HEK293 (cell line): ENCODE measurements around the gene TSHR.

Experiments used
- CTCF ChIA-PET: fragments of 350-600 bp; formaldehyde crosslinking; extraction: SDS; loops from one replicate; lab custom pipeline; 2021; ENCODE audit warnings: antibody characterized with exemption; lab: Yijun Ruan, JAX
- POLR2A ChIA-PET: fragments of 300-600 bp; formaldehyde crosslinking; extraction: SDS; loops from one replicate; lab custom pipeline; 2020; ENCODE audit warnings: antibody characterized with exemption, inconsistent platforms; lab: Yijun Ruan, JAX
- H3K27ac ChIP-seq: fragments of 200-500 bp; sonication (Bioruptor generic); 2 replicates; pipeline ENCODE4 v1.5.1; 2014; ENCODE audit warnings: low read depth, low read length, control low read depth, inconsistent platforms; ENCODE audit errors: extremely low read depth
- H3K36me3 ChIP-seq, 2 experiments: fragments of 200-500 bp in 1 of 2; sonication (Bioruptor generic) in 1 of 2; 1 replicate in 1 of 2; 2 replicates in 1 of 2; pipeline ENCODE4 v1.5.1; 2014 to 2017; ENCODE audit warnings: inconsistent platforms in 2 of 2, low read length in 2 of 2; ENCODE audit not compliant: control insufficient read depth in 2 of 2, insufficient read depth in 1 of 2
- H3K4me1 ChIP-seq: fragments of 200-500 bp; sonication (Bioruptor generic); 2 replicates; pipeline ENCODE4 v1.5.1; 2014; ENCODE audit warnings: mild to moderate bottlenecking, low read length, inconsistent platforms; ENCODE audit not compliant: control insufficient read depth, insufficient read depth
- H3K4me3 ChIP-seq: 2 replicates; pipeline ENCODE4 v1.5.1; 2011; ENCODE audit warnings: low read depth, mild to moderate bottlenecking, control low read depth, low read length, moderate library complexity
- H3K9me3 ChIP-seq: fragments of 200-500 bp; sonication (Bioruptor generic); 2 replicates; pipeline ENCODE4 v1.5.1; 2014; ENCODE audit warnings: low read depth, low read length, inconsistent platforms; ENCODE audit not compliant: control insufficient read depth, insufficient read depth
- FEZF1 ChIP-seq: fragments of 450-650 bp; formaldehyde crosslinking; IDR thresholded peaks from 2 replicates; pipeline ENCODE4 v1.5.1; 2016; ENCODE audit warnings: missing biosample characterization, missing genetic modification characterization
- GFI1B ChIP-seq: fragments of 450-650 bp; formaldehyde crosslinking; IDR thresholded peaks from 2 replicates; pipeline ENCODE4 v1.5.1; 2016; ENCODE audit warnings: missing biosample characterization, missing genetic modification characterization
- RBAK ChIP-seq: fragments of 450-650 bp; formaldehyde crosslinking; IDR thresholded peaks from 2 replicates; pipeline ENCODE4 v1.5.1; 2016; ENCODE audit warnings: missing biosample characterization, missing genetic modification characterization
- SP2 ChIP-seq: fragments of 450-650 bp; formaldehyde crosslinking; IDR thresholded peaks from 2 replicates; pipeline ENCODE4 v1.5.1; 2016; ENCODE audit warnings: missing biosample characterization, missing genetic modification characterization
- SP7 ChIP-seq: fragments of 450-650 bp; formaldehyde crosslinking; IDR thresholded peaks from 2 replicates; pipeline ENCODE4 v1.5.1; 2016; ENCODE audit warnings: missing biosample characterization, missing genetic modification characterization
- TRIM28 ChIP-seq: IDR thresholded peaks from 2 replicates; pipeline ENCODE4 v1.6.1; 2011; ENCODE audit warnings: low read length, control low read depth, borderline replicate concordance
- ZEB2 ChIP-seq: fragments of 450-650 bp; formaldehyde crosslinking; IDR thresholded peaks from 2 replicates; pipeline ENCODE4 v1.5.1; 2016; ENCODE audit warnings: missing biosample characterization, missing genetic modification characterization
- ZNF292 ChIP-seq: fragments of 450-650 bp; formaldehyde crosslinking; IDR thresholded peaks from 2 replicates; pipeline ENCODE4 v1.5.1; 2016; ENCODE audit warnings: low read depth, missing biosample characterization, missing genetic modification characterization, borderline replicate concordance
- ZNF341 ChIP-seq: fragments of 450-650 bp; formaldehyde crosslinking; IDR thresholded peaks from 2 replicates; pipeline ENCODE4; 2016; ENCODE audit warnings: low read depth, missing biosample characterization, missing genetic modification characterization
- ZNF473 ChIP-seq: fragments of 450-650 bp; formaldehyde crosslinking; IDR thresholded peaks from 2 replicates; pipeline ENCODE4 v1.5.1; 2017; ENCODE audit warnings: missing biosample characterization, missing genetic modification characterization
- ZNF529 ChIP-seq: fragments of 450-650 bp; formaldehyde crosslinking; IDR thresholded peaks from 2 replicates; pipeline ENCODE4 v1.5.1; 2017; ENCODE audit warnings: missing genetic modification characterization, missing biosample characterization; ENCODE audit not compliant: insufficient replicate concordance
- ZNF549 ChIP-seq: fragments of 450-650 bp; IDR thresholded peaks from 2 replicates; pipeline ENCODE4 v1.5.1; 2018; ENCODE audit warnings: missing biosample characterization, missing genetic modification characterization, mild to moderate bottlenecking, inconsistent platforms, moderate library complexity
- ZNF624 ChIP-seq: fragments of 450-650 bp; formaldehyde crosslinking; IDR thresholded peaks from 2 replicates; pipeline ENCODE4 v1.5.1; 2017; ENCODE audit warnings: missing biosample characterization, missing genetic modification characterization
- ZNF747 ChIP-seq: fragments of 450-650 bp; formaldehyde crosslinking; IDR thresholded peaks from 2 replicates; pipeline ENCODE4 v1.5.1; 2016; ENCODE audit warnings: missing biosample characterization, missing genetic modification characterization
- ZNF768 ChIP-seq: fragments of 450-650 bp; formaldehyde crosslinking; IDR thresholded peaks from 2 replicates; pipeline ENCODE4 v1.5.1; 2018; ENCODE audit warnings: missing biosample characterization, mild to moderate bottlenecking, missing genetic modification characterization
- ZNF837 ChIP-seq: fragments of 450-650 bp; formaldehyde crosslinking; IDR thresholded peaks from 2 replicates; pipeline ENCODE4 v1.5.1; 2016; ENCODE audit warnings: missing biosample characterization, missing genetic modification characterization
- ZSCAN30 ChIP-seq: fragments of 450-650 bp; IDR thresholded peaks from 2 replicates; pipeline ENCODE4 v1.5.1; 2018; ENCODE audit warnings: missing biosample characterization, mild to moderate bottlenecking, missing genetic modification characterization, moderate library complexity
- TF ChIP-seq, protein P1 (sequence below): fragments of 450-650 bp; formaldehyde crosslinking; IDR thresholded peaks from 2 replicates; pipeline ENCODE4 v1.5.1; 2017; ENCODE audit warnings: missing biosample characterization, missing genetic modification characterization
- TF ChIP-seq, protein P2 (sequence below): fragments of 450-650 bp; formaldehyde crosslinking; IDR thresholded peaks from 2 replicates; pipeline ENCODE4 v1.5.1; 2016; ENCODE audit warnings: missing biosample characterization, missing genetic modification characterization
- TF ChIP-seq, protein P3 (sequence below): fragments of 450-650 bp; formaldehyde crosslinking; IDR thresholded peaks from 2 replicates; pipeline ENCODE4 v1.5.1; 2016; ENCODE audit warnings: missing biosample characterization, missing genetic modification characterization
- TF ChIP-seq, protein P4 (sequence below): fragments of 450-650 bp; formaldehyde crosslinking; IDR thresholded peaks from 2 replicates; pipeline ENCODE4 v1.5.1; 2016; ENCODE audit warnings: missing biosample characterization, missing genetic modification characterization
- TF ChIP-seq, protein P5 (sequence below): fragments of 450-650 bp; formaldehyde crosslinking; IDR thresholded peaks from 2 replicates; pipeline ENCODE4 v1.5.1; 2017; ENCODE audit warnings: missing biosample characterization, missing genetic modification characterization
- TF ChIP-seq, protein P6 (sequence below): fragments of 450-650 bp; formaldehyde crosslinking; IDR thresholded peaks from 2 replicates; pipeline ENCODE4 v1.5.0; 2017; ENCODE audit warnings: missing biosample characterization, missing genetic modification characterization, borderline replicate concordance

TSHR gene

DNA sequence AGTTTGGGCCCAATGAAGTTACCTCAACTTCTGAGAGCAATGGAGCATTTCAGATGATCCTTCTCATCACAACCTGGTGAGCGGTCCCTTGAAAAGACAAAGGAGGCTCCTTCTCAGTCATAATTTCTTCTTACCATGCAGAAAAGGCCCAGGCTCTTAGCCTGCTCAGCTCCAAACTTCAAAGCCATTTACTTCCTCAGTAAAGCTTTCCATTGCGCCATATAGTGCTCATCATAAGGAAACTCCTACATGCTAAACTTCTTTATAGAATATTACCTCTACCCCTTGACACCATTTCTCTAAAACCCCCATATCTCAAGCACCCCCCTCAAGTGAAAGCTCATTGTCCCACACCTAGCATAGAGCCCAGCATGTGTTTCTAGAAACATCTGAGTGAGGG lies 138.2 kb downstream of the TSHR start:
- Histone ChIP-seq H3K9me3 (no peaks in the 10 kb centered on the region), H3K27ac (no peak overlapping the region), H3K36me3 (no peaks in the 10 kb centered on the region), H3K4me3 (no peak overlapping the region), H3K4me1 (no peaks in the 10 kb centered on the region)
- CTCF ChIA-PET = interaction anchor here (0.6 to 0.8 kb wide), 2 partner anchors 13 to 17 kb away, joined by 3 read pairs; no protein-coding TSS in a partner anchor
- TF ChIP-seq ZNF768 (tag by site-specific recombination) (no peak), SP2 (tag by site-specific recombination) (no peak), ZNF837 (tag by site-specific recombination) (no peak), ZNF549 (no peak), ZNF747 (tag by site-specific recombination) (no peak), ZSCAN30 (no peak), SP7 (tag by site-specific recombination) (no peak), TRIM28 (no peak), FEZF1 (tag by site-specific recombination) (no peak), ZEB2 (no peak), RBAK (tag by site-specific recombination) (no peak)
- TF ChIP-seq, protein P1, sequence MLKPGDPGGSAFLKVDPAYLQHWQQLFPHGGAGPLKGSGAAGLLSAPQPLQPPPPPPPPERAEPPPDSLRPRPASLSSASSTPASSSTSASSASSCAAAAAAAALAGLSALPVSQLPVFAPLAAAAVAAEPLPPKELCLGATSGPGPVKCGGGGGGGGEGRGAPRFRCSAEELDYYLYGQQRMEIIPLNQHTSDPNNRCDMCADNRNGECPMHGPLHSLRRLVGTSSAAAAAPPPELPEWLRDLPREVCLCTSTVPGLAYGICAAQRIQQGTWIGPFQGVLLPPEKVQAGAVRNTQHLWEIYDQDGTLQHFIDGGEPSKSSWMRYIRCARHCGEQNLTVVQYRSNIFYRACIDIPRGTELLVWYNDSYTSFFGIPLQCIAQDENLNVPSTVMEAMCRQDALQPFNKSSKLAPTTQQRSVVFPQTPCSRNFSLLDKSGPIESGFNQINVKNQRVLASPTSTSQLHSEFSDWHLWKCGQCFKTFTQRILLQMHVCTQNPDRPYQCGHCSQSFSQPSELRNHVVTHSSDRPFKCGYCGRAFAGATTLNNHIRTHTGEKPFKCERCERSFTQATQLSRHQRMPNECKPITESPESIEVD (tag by site-specific recombination) = no peak
- TF ChIP-seq, protein P2, sequence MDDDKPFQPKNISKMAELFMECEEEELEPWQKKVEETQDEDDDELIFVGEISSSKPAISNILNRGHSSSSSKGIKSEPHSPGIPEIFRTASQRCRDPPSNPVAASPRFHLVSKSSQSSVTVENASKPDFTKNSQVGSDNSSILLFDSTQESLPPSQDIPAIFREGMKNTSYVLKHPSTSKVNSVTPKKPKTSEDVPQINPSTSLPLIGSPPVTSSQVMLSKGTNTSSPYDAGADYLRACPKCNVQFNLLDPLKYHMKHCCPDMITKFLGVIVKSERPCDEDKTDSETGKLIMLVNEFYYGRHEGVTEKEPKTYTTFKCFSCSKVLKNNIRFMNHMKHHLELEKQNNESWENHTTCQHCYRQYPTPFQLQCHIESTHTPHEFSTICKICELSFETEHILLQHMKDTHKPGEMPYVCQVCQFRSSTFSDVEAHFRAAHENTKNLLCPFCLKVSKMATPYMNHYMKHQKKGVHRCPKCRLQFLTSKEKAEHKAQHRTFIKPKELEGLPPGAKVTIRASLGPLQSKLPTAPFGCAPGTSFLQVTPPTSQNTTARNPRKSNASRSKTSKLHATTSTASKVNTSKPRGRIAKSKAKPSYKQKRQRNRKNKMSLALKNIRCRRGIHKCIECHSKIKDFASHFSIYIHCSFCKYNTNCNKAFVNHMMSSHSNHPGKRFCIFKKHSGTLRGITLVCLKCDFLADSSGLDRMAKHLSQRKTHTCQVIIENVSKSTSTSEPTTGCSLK (tag by site-specific recombination) = no peak
- TF ChIP-seq, protein P3, sequence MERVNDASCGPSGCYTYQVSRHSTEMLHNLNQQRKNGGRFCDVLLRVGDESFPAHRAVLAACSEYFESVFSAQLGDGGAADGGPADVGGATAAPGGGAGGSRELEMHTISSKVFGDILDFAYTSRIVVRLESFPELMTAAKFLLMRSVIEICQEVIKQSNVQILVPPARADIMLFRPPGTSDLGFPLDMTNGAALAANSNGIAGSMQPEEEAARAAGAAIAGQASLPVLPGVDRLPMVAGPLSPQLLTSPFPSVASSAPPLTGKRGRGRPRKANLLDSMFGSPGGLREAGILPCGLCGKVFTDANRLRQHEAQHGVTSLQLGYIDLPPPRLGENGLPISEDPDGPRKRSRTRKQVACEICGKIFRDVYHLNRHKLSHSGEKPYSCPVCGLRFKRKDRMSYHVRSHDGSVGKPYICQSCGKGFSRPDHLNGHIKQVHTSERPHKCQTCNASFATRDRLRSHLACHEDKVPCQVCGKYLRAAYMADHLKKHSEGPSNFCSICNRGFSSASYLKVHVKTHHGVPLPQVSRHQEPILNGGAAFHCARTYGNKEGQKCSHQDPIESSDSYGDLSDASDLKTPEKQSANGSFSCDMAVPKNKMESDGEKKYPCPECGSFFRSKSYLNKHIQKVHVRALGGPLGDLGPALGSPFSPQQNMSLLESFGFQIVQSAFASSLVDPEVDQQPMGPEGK (tag by site-specific recombination) = no peak
- POLR2A ChIA-PET = no interaction called here

DNA sequence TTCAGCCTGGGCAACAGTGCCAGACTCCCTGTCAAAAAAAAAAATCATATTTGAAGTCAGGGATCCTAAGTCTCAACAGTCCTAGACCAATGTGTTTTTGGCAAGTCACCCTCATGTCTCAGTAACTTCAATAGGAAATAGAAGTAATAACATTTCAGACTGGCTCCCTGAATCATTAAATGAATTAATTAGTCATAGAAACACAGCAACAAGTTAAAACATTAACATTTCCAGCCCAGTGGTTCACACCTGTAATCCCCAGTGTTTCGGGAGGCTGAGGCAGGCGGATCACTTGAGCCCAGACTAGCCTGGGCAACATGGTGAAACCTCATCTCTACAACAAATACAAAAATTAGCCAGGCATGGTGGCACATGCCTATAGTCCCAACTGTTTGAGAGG lies 140.1 kb downstream of the TSHR start:
- POLR2A ChIA-PET = no interaction called here
- H3K36me3 ChIP-seq = no peaks in the 10 kb centered on the region
- CTCF ChIA-PET = no interaction called here
- no peak for TF ChIP-seq ZNF341 (tag by site-specific recombination)
- TF ChIP-seq GFI1B (tag by site-specific recombination) = no peak
- TF ChIP-seq, protein P3 (tag by site-specific recombination) = no peak
- TF ChIP-seq ZNF624 (tag by site-specific recombination) = no peak
- TF ChIP-seq, protein P4, sequence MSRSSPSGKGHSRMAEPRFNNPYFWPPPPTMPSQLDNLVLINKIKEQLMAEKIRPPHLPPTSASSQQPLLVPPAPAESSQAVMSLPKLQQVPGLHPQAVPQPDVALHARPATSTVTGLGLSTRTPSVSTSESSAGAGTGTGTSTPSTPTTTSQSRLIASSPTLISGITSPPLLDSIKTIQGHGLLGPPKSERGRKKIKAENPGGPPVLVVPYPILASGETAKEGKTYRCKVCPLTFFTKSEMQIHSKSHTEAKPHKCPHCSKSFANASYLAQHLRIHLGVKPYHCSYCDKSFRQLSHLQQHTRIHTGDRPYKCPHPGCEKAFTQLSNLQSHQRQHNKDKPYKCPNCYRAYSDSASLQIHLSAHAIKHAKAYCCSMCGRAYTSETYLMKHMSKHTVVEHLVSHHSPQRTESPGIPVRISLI (tag by site-specific recombination) = no peak
- no peak for TF ChIP-seq FEZF1 (tag by site-specific recombination)
- TF ChIP-seq ZNF529 (tag by site-specific recombination) = no peak
- TF ChIP-seq, protein P5, sequence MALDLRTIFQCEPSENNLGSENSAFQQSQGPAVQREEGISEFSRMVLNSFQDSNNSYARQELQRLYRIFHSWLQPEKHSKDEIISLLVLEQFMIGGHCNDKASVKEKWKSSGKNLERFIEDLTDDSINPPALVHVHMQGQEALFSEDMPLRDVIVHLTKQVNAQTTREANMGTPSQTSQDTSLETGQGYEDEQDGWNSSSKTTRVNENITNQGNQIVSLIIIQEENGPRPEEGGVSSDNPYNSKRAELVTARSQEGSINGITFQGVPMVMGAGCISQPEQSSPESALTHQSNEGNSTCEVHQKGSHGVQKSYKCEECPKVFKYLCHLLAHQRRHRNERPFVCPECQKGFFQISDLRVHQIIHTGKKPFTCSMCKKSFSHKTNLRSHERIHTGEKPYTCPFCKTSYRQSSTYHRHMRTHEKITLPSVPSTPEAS = no peak
- TF ChIP-seq, protein P6, sequence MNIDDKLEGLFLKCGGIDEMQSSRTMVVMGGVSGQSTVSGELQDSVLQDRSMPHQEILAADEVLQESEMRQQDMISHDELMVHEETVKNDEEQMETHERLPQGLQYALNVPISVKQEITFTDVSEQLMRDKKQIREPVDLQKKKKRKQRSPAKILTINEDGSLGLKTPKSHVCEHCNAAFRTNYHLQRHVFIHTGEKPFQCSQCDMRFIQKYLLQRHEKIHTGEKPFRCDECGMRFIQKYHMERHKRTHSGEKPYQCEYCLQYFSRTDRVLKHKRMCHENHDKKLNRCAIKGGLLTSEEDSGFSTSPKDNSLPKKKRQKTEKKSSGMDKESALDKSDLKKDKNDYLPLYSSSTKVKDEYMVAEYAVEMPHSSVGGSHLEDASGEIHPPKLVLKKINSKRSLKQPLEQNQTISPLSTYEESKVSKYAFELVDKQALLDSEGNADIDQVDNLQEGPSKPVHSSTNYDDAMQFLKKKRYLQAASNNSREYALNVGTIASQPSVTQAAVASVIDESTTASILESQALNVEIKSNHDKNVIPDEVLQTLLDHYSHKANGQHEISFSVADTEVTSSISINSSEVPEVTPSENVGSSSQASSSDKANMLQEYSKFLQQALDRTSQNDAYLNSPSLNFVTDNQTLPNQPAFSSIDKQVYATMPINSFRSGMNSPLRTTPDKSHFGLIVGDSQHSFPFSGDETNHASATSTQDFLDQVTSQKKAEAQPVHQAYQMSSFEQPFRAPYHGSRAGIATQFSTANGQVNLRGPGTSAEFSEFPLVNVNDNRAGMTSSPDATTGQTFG = no peak
- TF ChIP-seq ZNF292 (tag by site-specific recombination) = no peak
- no peak for TF ChIP-seq ZNF473 (tag by site-specific recombination)
- no peaks in the 10 kb centered on the region for H3K9me3 ChIP-seq
- no peaks in the 10 kb centered on the region for H3K4me1 ChIP-seq
- H3K27ac ChIP-seq = no peak overlapping the region
- no peak overlapping the region for H3K4me3 ChIP-seq
